CMK (cell line): ENCODE data around the gene NEMP2.
"Not testable (repeated sequence)": the region's sequence is repeated elsewhere in the genome, so short reads cannot be mapped to it uniquely, and the experiment has no call there.

Source experiments
- DNase-seq: peaks from one replicate; pipeline ENCODE4 v3.0.0-alpha.2; 2010; ENCODE audit warnings: low read depth

The NEMP2 gene

GRCh38 chr2:190526105-190526750, 8.3 kb downstream of the NEMP2 start:
- no peak for DNase-seq

GRCh38 chr2:190524928-190525327, 9.6 kb downstream of the NEMP2 start:
- DNase-seq: no peak

- no peak for DNase-seq
These were observed 14.4 kb downstream of the NEMP2 start for GRCh38 chr2:190519975-190520767.

GRCh38 chr2:190517468-190517867, 17.1 kb downstream of the NEMP2 start:
- no peak for DNase-seq

GRCh38 chr2:190515687-190516086, 18.8 kb downstream of the NEMP2 start:
- DNase-seq: no peak

- DNase-seq: no peak
These were observed 19.8 kb downstream of the NEMP2 start for GRCh38 chr2:190514676-190515075.

GRCh38 chr2:190513877-190514276, 20.6 kb downstream of the NEMP2 start:
- DNase-seq: no peak

GRCh38 chr2:190512539-190513095, 21.9 kb downstream of the NEMP2 start:
- no peak for DNase-seq

- no peak for DNase-seq
These were observed 23.4 kb downstream of the NEMP2 start for GRCh38 chr2:190511104-190511503.

GRCh38 chr2:190509895-190510294, 24.6 kb downstream of the NEMP2 start:
- DNase-seq: not testable (repeated sequence)

- no peak for DNase-seq
These were observed 27.4 kb downstream of the NEMP2 start for GRCh38 chr2:190507135-190507534.

- no peak for DNase-seq
These were observed 27.9 kb downstream of the NEMP2 start for GRCh38 chr2:190506666-190507065.

GRCh38 chr2:190505696-190506095, 28.8 kb downstream of the NEMP2 start:
- no peak for DNase-seq

- DNase-seq: no peak
These were observed 29.6 kb downstream of the NEMP2 start for GRCh38 chr2:190504912-190505311.

GRCh38 chr2:190503088-190503487, 31.4 kb downstream of the NEMP2 start:
- DNase-seq: no peak

GRCh38 chr2:190501702-190502407, 32.7 kb downstream of the NEMP2 start:
- DNase-seq: no peak

GRCh38 chr2:190501231-190501630, 33.3 kb downstream of the NEMP2 start:
- no peak for DNase-seq

GRCh38 chr2:190500054-190500502, 34.4 kb downstream of the NEMP2 start:
- no peak for DNase-seq

- DNase-seq: no peak
These were observed 35.2 kb downstream of the NEMP2 start for GRCh38 chr2:190499273-190499672.

GRCh38 chr2:190497428-190497827, 37.1 kb downstream of the NEMP2 start:
- DNase-seq: no peak

- not testable (repeated sequence) for DNase-seq
These were observed 39.8 kb downstream of the NEMP2 start for GRCh38 chr2:190494600-190495227.

GRCh38 chr2:190493095-190493494, 41.4 kb downstream of the NEMP2 start:
- no peak for DNase-seq
